HG03354 (cell line): ENCODE data around the gene ACACA.

ENCODE experiments used
- ATAC-seq: cut with Tn5 transposase; IDR thresholded peaks from one replicate; pipeline ENCODE4 v1.9.1; 2021; ENCODE audit warnings: mild to moderate bottlenecking; ENCODE audit not compliant: unreplicated experiment, poor library complexity, severe bottlenecking

The ACACA gene

DNA sequence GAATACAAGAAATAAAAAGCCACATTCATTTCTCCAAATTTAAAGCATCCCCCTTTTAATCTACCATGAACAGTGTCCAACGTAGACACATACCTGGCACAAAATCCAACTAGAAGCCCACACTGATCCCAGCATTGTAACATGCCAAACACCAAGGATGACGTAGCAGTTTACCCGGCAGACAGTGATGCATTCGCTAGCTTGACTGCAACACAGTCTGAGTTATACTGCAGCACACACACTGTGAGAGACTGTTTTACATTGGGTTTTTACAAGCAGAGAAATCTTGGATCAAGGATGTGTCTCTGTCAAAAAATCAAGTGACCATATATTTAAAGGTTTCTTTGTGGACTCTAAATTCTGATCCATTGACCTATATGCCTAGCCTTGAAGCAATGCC is 105.3 kb downstream of the ACACA start:
- no peak for ATAC-seq

DNA sequence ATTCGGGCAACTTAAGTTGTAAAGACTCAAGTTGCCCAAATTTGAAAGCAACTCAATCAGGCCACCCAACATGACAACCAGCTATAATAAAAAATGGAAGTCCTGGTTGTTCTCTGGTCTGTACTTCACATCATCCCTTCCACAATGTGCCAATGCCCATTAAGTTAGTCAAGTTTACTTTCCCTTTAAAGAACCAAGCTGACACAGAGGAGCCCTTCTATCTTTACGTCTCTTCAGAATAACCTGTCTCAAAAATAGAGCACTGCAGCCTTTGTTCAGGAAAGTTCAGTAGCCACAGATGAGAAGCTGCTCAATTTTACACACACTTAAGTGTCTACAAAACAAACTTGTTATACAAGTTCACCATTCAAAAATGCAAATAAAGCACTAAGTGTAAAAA is 106.0 kb downstream of the ACACA start:
- ATAC-seq, result no peak

DNA sequence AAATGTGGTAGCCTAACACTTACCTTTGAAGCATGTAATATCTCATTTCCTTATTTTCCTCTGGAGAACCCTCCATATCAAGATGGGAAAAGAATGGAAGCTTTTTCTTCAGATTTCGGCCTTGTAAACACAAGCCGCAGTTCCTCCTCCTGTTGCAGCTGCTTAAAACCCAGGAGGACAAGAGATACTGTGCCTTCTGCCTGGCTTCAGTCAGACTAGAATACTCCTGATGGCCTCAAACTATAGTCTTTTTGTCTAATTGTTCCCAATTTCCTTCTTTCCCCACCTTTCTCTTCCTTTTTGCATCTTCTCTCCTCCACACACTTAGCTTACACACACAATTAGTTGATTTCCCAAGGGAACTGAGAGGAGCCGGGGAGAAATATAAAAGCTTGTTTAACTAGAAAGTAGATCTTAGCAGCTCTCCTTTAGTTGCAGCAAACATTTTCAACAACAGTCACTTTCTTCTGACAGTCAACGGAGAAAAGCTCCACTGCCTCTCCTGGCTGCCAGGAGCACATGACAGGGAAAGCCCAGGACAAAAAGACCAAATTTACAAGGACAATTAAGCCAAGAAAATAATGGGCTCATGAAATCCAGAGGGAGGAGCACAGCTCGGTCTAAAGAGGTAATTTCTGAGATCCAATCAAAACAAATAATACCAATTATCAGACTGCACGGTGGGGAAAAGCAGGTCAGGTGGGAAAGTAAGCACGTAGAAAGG is 107.2 kb downstream of the ACACA start:
- ATAC-seq, result no peak

DNA sequence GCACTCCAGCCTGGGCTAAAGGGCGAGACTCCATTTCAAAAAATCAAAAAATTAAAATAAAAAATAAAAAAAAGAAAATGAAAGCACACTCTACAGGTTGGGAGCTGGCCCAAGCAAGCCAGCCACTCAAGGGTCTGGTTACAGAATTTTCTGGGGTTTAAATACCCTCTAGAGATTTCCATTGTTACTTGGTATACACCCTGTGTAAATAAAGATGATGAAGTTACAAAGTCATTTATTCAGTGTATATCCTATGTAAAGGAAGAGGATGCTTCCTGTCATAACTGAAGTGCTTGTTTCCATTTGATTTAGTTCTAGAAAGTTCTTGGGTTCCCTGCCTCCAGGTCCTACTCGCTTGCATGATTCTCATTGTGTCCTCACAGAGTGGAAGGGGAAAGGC is 110.7 kb downstream of the ACACA start:
- no peak for ATAC-seq

DNA sequence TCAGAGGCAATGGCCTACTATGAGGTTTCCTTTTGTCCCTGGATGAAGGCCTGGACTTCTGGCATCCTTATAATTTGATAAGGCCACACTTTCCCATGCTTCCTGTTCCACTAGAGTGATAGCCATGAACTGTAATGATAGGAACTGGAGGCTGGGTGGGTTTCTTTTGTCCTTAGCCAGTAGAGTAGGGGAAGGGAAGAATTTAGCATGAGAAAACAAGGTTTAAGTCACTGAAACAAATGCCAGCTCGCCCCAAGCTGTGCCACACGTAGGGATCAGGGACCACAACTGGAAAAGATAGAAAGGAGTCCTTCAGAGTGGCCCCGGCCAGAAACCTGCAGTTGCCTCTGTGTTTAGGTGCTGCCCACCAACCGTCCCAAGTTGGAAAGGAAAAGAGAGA is 111.7 kb downstream of the ACACA start:
- ATAC-seq, result no peak

DNA sequence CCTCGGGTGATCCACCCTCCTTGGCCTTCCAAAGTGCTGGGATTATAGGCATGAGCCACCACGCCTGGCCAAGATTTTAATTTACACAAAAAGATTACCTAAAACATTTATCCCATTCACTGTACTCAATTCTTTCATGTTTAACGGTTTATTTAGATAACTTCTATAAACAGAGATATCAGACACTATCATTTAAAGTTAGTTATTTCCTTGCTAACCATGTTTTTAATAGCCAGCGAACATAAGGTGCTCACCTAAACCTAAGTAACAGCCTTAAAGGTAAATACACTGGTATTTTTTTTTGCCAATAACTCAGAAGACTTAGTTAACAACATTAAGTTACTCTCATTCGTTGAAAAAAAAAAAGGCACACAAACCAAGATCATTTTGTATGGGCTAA is 112.9 kb downstream of the ACACA start:
- no peak for ATAC-seq

DNA sequence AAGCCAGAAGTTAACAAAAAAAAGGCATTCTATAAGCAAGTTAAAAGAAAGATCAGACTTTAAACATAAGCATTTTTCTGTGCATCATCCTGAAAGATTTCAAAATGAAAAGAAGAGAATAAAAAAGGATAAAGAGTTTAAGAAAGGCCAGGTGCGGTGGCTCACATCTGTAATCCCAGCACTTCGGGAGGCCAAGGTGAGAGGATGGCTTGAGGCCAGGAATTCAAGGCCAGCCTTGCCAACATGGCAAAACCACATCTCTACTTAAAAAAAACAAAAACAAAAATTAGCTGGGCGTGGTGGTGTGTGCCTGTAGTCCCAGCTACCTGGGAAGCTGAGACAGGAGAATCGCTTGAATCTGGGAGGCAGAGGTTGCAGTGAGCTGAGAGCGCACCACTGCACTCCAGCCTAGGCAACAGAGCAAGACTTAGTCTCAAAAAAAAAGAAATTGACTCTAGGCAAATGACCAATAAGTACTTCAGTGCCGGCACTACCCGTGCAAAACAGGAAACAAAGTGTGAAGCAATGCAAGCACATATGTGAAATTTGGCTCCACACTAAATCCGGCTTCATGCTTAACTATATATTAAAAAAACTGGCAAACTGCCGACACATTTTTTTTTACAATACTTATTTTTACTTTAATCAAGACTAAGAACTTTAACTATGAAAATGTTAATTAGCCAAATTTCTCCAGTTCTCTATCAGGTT is 114.1 kb downstream of the ACACA start:
- no peak for ATAC-seq

DNA sequence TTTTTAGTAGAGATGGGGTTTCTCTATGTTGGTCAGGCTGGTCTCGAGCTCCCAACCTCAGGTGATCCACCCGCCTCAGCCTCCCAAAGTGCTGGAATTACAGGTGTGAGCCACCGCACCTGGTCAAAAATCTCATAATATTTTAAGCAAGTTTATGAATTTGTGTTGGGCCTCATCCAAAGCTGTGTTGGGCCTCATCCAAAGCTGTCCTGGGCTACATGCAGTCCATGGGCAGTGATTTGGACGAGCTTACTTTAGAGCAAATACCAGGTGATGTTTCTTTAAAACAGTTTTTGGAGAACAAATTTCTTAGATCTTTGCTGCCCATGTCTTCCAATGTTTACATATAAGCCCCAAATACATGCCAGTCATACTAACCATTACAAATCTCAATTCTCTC is 115.3 kb downstream of the ACACA start:
- no peak for ATAC-seq

DNA sequence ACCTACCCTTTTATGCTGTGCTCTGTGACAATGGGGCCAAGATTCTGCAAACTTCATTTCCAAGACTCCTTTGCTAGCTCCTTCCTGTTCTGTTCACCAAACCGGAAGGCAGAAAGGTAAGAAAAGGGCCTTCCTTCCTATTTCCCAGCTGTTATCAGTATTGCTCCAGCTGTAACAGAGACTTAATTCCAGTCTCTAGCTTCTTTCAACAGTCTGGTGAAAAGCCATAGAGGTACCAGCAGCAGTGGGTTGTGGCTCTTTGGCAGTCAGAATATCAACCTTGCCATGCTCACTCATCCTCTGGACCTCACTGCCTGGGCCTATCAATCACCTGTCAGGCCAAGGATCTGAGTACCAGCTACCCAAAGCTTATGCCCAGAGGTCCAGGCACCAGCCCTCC is 120.2 kb downstream of the ACACA start:
- no peak for ATAC-seq

DNA sequence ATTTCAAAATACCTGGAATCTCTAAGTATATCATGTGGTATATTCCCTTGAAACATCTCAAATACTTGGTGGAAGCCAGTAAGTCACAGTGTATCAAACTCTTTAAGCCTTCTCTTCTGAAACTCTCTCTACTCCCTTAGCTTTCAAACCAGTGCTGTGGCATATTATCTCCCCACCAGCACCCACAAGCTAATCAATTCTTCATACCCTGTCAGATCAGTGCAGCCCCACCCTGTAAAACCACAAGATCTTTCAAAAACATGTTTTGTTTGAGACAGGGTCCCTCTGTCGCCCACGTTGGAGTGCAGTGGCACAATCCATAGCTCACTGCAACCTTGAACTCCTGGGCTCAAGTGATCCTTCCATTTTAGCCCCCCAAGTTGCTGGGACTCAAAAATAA is 122.4 kb downstream of the ACACA start:
- no peak for ATAC-seq

DNA sequence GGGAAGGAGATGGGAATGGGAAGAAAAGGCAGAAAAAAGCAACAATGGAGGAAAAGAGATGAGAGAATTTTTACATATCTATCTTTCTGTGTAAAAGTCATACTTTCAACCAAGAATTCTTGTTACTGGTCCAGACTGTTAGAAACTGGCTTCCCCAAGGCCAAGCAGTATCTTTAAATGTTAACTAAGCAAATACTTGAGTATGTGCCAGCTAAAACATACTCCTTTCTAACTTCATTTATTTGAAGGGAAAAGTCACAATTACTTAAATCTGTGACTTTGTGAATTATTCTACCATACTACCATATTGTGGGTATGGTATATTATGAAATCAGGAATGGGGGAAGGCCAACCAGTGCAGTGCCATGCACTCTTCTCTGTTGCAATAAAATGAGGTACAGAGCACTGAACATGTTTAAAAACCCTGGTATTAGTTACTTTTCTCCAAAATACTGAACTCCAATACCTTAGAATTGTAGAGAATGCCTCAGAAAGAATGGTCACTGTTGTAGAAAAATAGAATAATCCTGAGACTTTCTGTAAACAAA is 123.1 kb downstream of the ACACA start:
- no peak for ATAC-seq

DNA sequence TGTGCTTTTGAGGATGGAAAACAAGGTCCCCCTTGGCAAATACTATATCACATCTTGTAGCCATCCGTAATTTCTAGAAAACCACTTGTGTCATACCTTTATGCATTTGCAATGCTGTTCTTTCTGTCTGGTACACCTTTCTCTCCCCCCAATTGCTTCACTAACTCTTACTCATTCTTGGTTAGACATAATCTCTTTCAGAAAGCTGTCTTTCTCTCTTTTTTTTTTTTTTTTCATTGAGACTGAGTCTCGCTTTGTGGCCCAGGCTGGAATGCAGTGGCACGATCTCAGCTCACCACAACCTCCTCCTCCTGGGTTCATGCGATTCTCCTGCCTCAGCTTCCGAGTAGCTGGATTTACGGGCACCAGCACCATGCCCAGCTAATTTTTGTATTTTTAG is 125.8 kb downstream of the ACACA start:
- ATAC-seq, result no peak

DNA sequence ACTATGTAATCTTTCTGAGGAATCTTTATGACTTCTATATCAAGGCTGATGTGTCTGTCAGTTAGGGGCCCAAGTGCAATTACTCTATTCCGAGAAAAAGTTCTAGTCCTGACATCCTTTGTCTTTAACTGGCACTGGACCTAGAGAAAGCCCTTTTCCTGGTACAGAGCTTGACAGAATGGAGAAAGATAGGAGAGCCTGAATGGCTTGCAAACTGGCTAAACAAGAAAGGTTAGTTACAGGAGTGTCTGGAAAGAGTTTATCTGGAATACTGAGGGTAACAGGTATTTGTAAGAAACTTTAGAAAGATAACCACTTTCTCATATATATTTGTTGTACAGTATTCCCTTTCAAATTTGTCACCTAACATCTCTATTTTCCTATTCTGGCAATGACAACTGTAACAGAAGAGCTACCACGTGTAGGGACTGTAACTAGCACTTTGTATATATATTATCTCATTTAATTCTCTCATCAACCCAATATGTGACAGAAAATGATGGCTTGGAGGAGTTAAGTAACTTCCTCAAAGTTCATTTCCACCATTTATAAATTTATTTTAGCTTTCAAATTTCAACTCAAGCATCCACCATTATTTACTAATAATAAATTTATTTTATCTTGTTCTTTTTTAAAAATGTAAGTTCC is 128.3 kb downstream of the ACACA start:
- no peak for ATAC-seq

DNA sequence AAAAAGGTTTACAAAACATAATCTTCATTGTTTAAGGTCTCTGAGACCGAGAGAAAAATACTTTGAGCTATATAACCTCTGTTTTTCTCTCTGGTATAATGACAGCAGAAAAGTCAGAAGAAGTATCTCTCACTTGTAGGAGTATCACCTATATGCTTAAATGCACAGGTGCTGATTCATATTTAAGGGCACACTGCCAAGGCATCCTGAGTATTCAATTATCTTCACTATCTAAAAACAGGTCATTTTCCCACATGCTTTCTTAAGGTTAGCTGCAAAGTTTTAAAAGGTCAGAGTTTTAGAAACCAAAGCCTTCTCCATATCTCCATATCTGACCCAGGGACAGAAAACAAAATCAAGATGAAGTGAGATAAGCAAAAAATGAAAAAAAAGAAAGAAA is 130.2 kb downstream of the ACACA start:
- ATAC-seq, result no peak

DNA sequence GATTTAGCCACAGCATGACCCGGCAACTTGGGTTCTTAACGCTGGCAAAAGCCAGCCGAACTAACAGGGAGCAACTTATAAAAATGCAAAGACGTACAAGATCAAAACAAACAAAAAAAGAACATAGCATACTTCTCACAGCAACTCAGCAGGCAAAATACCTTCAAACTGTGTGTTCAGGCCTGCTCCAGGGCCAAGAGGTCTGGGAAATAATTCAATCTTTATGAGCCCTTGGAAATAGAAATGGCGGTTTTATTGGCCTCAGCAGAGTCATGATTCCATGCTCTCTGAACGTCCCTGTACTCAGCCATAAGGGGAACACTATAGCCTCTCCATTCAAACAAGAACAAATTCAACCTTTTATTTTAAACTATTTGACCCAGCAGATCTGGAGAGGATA is 132.2 kb downstream of the ACACA start:
- ATAC-seq, result no peak

DNA sequence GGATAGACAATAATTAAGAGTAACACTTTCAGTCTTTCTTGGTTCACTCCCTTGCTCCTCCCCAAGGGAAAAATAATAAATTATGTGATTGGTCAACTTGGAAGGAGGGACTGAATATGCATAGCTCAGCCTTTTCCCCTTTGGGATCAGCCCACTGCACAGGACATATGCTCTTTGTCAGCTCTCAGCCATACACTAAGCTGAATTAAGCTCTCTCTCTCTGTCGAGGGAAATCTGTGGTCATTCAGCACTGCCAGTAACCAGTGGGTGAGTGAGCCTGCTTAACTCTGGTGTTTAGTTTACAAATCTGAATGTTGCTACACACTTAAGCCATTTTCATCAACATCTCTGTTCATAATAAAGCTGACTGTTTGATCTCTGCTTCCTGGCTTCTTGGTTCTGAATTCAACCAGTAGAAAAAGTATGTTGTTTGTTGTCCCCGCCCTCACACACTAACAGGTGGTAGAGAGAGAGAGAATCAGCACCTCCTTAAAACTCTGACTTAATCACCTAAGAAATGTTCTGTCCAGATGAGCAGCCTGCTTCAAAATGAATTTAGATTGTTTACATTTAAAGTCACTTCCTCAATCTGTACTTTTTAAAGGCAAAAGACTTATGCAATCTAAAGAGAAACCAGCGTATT is 133.1 kb downstream of the ACACA start:
- ATAC-seq, result no peak

DNA sequence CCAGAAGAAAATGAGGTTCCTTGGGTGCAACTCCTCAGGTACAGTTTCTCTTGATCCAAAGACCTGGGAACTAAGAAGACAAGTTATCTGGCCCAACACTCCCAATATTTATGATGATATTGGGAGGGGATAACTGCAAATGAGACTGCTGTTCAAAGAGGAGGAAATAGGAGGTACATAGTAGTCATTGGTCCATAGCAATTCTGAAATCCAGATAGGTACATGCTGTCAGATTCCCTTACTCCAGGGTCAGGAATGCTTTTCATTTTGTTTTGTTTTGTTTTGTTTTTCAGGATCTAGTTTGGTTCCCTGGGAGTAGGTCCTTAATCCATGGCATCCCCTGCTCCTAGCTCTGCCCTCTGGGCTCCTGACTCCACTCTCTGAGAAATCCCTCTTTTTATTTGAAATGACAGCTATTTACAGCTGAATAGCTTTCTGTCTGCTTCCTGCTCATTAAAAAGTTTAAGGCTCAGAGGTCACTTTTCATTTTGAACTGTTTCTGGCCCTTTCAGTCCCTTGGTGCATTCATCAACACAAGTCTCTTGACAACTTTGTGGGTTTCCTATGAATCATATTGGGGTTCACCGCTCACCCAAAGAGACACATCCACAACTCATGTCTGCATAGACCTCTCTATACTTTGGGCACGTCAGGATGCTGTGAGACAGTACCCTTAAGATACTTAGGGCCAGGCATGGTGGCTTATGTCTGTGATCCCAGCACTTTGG is 141.0 kb downstream of the ACACA start:
- no peak for ATAC-seq

DNA sequence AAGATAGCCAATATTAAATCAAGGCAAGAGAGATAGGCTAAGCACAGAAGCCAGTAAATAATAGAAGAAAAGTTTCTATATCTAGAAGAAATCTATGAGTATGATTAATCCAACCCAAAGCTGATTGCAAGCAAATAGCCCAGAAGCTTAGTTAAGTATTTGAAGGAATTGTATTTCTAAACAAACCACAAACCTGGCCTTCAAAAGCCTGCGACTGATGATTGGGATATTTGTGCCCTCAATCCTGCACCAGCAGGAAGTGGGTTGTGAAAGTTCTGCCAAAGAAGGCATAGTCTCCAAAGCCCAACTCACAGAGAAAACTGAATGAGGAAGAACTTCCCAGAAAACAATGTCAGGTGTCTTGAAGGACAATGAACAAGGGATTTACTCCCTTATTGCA is 145.3 kb downstream of the ACACA start:
- no peak for ATAC-seq

DNA sequence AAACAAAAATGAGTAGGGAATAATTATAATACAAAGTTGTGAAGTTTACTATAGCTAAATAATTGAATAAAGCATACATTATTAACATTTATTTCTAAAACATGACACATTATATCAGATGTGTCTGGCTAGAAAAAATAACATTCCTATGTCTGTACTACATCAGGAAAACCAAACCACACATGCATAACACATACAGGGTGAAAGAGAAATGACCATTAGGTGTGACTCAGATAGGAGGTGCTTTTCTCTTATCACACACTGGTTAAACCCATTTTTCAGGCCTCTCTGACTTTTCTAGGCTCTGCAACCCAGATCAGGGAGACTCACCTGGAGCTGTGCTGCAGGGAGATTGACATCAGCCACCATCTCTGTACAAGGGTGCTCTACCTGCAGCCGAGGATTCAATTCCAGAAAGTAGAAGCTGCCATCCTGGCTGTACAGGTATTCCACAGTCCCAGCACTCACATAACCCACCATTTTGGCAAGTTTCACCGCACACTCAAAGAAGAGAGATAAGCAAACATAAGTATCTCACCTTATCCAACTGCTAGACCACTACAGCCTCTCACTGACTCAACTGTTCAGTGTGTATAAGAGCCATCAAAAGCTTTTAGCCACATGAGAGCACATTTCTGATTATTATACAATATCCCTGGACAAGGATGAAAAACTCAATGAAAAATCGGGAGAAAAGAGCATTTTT is 147.5 kb downstream of the ACACA start:
- no peak for ATAC-seq
